Activated CD8-positive, alpha-beta memory T cell treated with anti-CD3 and anti-CD28 coated beads for 4 hours (primary cell): ENCODE data around the gene SPSB4.

Source experiments
- DNase-seq, 2 donors: peaks; one replicate each; pipeline ENCODE4 v3.0.0-alpha.2; 2020; ENCODE audit warnings: low read depth in 2 of 2

The SPSB4 gene

GRCh38 chr3:141152801-141153678 is 101.9 kb downstream of the SPSB4 start:
- DNase-seq, result no peak

DNA sequence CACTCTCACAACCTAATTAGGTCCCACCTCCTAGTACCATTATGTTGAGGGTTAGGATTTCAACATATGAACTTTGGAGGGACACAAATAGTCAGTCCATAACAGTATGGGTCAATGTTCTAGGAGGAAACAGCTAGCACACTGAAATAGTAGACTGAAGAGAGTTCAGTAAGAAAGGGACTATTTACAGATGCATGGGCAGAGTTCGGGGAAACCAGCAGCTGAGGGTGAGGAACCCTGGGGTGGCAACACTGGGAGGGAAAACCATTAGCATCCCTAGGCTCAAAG is 102.5 kb downstream of the SPSB4 start:
- DNase-seq, result no peak

DNA sequence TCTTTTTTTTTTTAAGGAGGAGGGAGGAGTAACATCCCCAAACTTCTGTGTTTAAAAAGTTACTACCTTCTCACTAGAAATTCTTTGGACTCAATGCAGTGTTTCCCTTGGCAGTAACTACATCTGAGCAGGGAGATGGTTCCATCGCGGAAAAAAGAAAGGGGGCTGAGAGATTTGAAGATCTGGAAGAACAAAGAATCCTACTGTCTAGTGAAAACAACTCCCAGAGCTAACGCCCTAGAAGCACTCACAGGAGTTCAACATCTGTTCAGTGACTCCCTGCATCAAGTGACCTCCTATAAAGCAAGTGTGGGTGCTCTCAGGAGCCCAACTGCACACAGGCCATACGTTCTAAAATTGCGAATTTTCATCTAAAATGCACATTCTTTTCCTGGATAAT is 113.7 kb downstream of the SPSB4 start:
- no peak for DNase-seq

GRCh38 chr3:141167681-141168080 is 116.5 kb downstream of the SPSB4 start:
- DNase-seq, result no peak

GRCh38 chr3:141170678-141171295 is 119.6 kb downstream of the SPSB4 start:
- DNase-seq, result no peak

- DNase-seq, result no peak
Observed at GRCh38 chr3:141174674-141175073, 123.5 kb downstream of the SPSB4 start.

GRCh38 chr3:141176775-141177174 is 125.6 kb downstream of the SPSB4 start:
- DNase-seq, result no peak

GRCh38 chr3:141178026-141178425 is 126.9 kb downstream of the SPSB4 start:
- DNase-seq, result no peak

DNA sequence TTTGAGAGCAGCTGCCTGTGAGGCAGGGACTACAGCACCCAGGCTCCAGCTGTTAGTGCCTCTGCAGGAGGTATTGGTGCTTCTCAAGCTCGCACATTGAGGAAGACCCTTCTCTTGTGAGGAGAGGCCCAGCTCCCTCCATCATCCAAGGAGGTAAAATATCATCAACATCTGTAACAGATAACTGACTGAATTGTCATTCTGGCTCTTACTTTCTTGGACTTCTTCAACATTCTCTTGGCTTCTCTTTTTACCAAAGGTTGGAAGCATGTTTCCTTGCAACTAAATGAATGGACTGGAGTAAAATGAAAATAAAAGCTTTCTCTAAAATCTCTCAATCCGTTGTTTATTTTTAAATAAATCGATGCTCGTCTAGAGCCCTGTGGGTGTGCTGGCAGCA is 127.4 kb downstream of the SPSB4 start:
- DNase-seq, result no peak

DNA sequence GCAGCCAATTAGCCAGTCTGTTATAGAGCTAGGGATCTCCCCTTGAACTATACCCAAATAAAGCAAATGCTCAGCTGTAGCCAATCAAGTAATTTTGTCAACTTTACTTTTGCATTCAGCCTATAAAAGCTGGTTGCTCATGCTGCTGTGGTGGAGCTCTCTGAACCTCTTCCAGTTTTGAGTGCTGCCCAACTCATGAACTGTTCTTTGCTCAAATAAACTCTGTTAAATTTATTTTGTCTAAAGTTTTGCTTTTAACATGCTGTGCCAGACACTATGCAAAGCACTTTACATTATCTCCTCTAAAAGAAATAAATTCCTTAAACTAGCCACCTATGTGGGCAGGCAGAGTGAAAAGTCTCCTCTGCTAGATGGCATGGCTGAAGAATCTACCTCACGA is 128.8 kb downstream of the SPSB4 start:
- DNase-seq, result no peak

GRCh38 chr3:141181196-141181595 is 130.0 kb downstream of the SPSB4 start:
- DNase-seq, result no peak

DNA sequence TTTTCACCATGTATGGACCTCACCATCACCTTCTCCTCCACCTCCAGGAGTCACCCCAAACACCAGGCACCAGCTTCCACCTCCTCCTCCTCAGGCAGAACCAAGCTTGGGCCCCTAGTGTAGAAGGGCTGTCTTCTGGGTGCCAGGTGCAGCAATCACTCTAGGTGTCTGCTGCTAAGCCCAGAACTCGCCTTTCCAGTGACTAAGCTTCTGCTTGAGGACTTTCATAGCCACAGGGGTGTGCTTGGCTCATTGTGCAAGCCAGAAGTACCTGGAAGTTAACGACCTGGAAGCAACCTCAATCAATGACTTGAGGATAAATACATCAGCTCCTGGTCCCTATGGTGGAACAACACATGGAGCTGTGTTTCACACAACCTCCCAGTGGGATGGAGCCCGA is 130.7 kb downstream of the SPSB4 start:
- DNase-seq, result no peak

DNA sequence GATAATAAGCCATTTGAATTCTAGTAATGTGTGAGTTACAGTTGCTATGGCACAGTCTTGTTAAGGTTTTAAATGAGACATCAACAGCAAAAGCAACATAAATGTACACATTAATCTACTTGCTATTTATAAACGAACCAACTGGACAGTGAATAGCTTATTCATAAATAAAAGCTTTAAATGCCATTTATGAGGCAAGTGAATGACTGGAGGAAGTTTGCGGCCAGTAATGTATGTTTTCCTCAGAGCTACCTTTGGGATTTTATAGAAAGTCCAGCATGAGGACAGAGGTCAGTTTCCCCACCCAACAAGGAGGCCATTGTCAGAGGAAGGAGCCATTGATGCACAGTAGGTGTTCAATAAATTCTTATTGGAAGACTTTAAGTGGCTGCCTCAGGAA is 132.5 kb downstream of the SPSB4 start:
- DNase-seq, result no peak

DNA sequence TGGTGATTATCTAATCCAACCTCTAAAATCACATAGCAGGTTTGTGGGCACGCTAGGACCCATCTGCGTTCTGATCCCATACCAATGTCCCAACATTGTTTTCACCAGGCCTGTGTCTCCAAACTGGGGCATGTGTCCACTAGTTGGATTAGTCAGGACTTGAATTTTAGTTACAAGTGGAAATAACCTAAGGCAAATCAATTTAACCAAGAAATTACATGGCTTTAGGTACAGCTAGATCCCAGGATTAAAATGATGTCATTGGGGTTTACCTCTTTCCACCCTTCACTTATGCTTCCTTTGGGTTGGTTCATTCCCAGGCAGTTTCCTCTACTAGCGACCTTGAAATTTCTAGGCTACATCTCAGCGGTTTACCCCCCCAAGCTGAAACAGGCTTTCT is 133.3 kb downstream of the SPSB4 start:
- DNase-seq, result no peak

- DNase-seq, result no peak
Observed at GRCh38 chr3:141191097-141191749, 140.1 kb downstream of the SPSB4 start.

DNA sequence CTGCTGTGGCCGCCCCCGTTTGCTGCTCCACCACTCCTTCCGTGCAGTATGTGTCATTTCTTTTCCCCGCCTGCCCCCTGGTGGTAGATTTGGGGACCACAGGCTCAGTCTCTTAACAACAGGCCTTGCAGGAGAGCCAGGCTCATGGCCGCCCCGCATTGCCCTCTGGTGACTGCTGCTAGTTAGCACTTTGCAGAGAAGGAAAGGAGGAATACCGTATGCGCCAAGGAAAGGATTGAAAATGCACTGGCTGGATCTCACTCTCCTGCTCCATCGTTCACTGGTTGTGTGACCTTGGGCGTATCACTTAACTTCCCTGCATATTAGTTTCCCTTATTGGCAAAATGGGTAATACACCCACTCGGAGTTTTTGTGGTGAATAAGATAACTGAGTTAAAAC is 141.2 kb downstream of the SPSB4 start:
- peak; percentile 87 to 92 for DNase-seq

DNA sequence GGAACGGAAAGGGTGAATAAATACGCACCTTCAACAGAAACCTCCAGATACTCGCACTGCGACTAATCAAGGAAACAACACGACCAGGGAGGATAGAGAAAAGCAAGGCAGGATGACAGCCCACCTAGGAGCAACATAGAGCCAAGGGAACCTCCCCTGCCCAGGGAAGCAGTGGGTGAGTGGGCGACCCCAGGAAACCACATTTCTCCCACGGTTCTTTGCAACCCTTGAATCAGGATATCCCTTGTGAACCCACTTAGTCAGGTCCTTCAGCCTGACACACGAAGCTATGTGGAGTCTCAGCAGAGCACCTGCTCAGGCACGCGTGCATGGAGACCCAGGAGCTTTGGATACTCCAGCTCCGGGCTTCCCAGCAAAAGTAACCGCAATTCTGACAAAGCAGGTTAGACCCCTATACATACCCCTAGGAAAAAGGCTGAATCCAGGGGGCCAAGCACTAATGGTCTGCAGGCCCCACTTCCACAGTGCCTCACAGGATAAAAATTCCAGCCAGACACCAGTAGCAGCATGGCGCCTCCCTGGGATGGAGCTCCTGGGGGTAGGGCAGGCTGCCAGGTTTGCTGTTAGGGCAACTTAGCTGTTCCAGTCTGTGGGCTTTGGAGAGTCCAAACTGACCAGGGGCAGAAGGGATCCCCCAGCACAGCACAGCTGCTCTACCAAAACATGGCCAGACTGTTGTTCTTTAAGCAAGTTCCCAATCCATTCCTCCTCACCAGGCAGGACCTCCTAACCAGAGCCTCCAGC is 142.1 kb downstream of the SPSB4 start:
- no peak for DNase-seq
